Measurements from ENCODE around the gene THSD4. TPM values are rescaled to one million over a fixed set of nuclear protein-coding genes. Genes with fewer than 3 reads are reported as not detected.

Gene THSD4
- total RNA-seq, 1 donor from 2014 or later, result not detected

DNA sequence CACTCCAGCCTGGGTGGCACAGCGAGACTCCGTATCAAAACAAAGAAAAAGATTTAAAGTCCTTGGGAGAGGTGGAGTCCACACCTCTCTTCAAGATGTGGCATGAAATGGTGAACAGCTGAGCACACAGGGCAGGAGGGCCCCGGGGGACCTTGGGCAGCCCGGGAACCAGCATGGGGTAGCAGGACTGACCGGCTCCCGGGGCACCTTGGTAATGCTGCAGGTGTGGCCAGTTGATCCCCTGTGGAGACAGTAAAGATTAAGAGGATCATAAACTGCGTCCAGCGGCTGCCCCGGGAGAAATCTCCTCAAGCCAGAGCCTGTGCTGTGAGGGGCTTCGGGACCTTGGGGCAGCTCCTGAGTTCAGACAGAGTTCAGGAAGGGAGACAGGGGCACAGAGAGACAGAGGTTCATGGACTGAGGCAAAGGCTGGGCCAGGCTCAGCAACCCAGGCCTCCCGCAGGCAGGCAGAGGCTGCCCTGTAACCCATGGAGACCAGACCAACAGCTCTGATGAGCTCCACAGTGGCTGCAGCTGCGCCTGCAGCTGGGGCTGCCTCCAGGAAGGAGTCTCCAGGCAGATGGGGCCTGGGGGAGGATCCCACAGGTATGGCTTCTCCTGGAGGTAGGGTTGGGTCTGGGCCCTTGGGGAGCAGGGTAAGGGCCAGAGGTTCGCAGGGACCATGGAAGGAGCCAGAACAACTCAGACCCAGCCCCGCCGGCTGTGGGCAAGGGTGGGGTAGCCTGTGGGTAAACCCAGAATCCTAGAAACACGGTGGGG is 695.2 kb downstream of the THSD4 start, which contains the start of gene NR2E3:
Gene NR2E3, plus strand, starts transcription at position 299 of the 780 bp plus-strand sequence. Its CDS starts 190 bp downstream, at position 489.
- Mint-ChIP-seq H3K36me3 (ENCODE audit: low read depth) (no peaks in the 10 kb centered on the region), H3K4me3 (ENCODE audit: low read depth) (no peak within 1 kb of the TSS), H3K9me3 (no peaks in the 10 kb centered on the region), H3K4me1 (ENCODE audit: low read depth) (no peaks in the 10 kb centered on the region), H3K27me3 (ENCODE audit: low read depth) (no peaks in the 10 kb centered on the region), H3K27ac (no peak within 1 kb of the TSS)
- intact Hi-C loops (cut with micrococcal nuclease), result no loop called here
- DNase-seq (ENCODE audit: low spot score), result no peak

GRCh38 chr15:71811036-71811736 is 695.9 kb downstream of the THSD4 start:
- H3K4me1 Mint-ChIP-seq (ENCODE audit: low read depth), result no peaks in the 10 kb centered on the region
- no peaks in the 10 kb centered on the region for H3K9me3 Mint-ChIP-seq
- no peak overlapping the region for H3K27ac Mint-ChIP-seq
- intact Hi-C loops (cut with micrococcal nuclease), result no loop called here
- H3K27me3 Mint-ChIP-seq (ENCODE audit: low read depth), result no peaks in the 10 kb centered on the region
- DNase-seq (ENCODE audit: low spot score), result no peak
- no peak overlapping the region for H3K4me3 Mint-ChIP-seq (ENCODE audit: low read depth)
- H3K36me3 Mint-ChIP-seq (ENCODE audit: low read depth), result no peaks in the 10 kb centered on the region

DNA sequence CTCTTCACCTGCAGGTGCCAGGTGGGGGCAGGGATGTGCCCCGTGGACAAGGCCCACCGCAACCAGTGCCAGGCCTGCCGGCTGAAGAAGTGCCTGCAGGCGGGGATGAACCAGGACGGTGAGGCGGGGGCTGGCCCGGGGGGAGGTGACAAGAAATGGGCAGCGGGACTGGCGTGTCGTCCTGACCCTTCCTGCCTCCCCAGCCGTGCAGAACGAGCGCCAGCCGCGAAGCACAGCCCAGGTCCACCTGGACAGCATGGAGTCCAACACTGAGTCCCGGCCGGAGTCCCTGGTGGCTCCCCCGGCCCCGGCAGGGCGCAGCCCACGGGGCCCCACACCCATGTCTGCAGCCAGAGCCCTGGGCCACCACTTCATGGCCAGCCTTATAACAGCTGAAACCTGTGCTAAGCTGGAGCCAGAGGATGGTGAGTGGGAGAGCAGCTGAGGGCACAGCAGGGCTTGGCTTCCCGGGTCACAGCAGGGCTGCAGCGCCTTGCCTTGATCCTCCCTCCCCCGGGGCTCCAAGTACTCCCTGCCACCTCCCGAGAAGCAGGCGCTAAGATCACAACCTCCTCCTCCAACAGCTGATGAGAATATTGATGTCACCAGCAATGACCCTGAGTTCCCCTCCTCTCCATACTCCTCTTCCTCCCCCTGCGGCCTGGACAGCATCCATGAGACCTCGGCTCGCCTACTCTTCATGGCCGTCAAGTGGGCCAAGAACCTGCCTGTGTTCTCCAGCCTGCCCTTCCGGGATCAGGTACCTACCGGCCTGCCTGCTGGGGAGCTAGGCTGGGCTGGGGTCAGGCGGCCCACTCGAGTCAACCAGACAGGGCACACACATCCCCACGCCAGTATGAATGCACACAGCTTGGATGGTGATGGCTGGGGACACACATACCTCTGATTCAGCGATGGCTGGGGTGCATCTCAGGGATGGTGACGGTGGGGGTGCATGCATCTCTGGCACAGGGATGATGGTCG is 696.8 kb downstream of the THSD4 start:
- DNase-seq (ENCODE audit: low spot score), result no peak
- Mint-ChIP-seq H3K27ac (no peak overlapping the region), H3K4me1 (ENCODE audit: low read depth) (no peaks in the 10 kb centered on the region), H3K4me3 (ENCODE audit: low read depth) (no peak overlapping the region), H3K27me3 (ENCODE audit: low read depth) (no peaks in the 10 kb centered on the region), H3K9me3 (no peaks in the 10 kb centered on the region), H3K36me3 (ENCODE audit: low read depth) (no peaks in the 10 kb centered on the region)
- intact Hi-C loops (cut with micrococcal nuclease), result no loop called here

DNA sequence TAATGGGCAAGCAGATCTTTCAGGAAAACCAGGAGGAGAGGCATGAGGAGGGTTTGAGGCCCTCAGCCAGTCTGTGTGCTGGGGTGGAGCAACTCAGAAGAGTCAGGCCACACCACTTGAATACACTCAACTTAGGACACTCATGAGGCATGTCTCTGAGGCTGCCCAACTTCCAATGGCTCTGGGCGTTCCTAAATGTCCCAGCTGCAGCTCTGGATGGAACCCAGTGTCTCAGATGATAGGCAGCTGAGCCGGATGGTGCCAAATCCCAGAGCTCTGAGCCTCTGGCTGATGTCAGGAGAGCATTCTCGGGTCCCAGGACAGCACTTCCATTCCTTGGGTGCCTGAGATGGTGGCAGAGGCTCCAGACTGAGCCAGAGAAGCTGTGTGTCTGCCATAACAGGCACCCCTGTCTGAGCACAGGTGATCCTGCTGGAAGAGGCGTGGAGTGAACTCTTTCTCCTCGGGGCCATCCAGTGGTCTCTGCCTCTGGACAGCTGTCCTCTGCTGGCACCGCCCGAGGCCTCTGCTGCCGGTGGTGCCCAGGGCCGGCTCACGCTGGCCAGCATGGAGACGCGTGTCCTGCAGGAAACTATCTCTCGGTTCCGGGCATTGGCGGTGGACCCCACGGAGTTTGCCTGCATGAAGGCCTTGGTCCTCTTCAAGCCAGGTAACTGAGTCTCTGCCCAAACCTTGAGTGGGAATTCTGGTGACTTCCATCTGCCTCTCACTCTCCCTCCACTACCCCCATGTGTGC is 697.9 kb downstream of the THSD4 start:
- no peak overlapping the region for H3K4me3 Mint-ChIP-seq (ENCODE audit: low read depth)
- no peak overlapping the region for H3K27ac Mint-ChIP-seq
- no peaks in the 10 kb centered on the region for H3K4me1 Mint-ChIP-seq (ENCODE audit: low read depth)
- intact Hi-C loops (cut with micrococcal nuclease), result no loop called here
- no peak for DNase-seq (ENCODE audit: low spot score)
- H3K36me3 Mint-ChIP-seq (ENCODE audit: low read depth), result no peaks in the 10 kb centered on the region
- peaks cover 4% of the 10 kb centered on the region for H3K9me3 Mint-ChIP-seq
- no peaks in the 10 kb centered on the region for H3K27me3 Mint-ChIP-seq (ENCODE audit: low read depth)

GRCh38 chr15:71813723-71814470 is 698.6 kb downstream of the THSD4 start:
- H3K9me3 Mint-ChIP-seq, result peaks cover 8% of the 10 kb centered on the region
- no peaks in the 10 kb centered on the region for H3K4me1 Mint-ChIP-seq (ENCODE audit: low read depth)
- intact Hi-C loops (cut with micrococcal nuclease), result no loop called here
- H3K27ac Mint-ChIP-seq, result no peak overlapping the region
- no peaks in the 10 kb centered on the region for H3K36me3 Mint-ChIP-seq (ENCODE audit: low read depth)
- H3K27me3 Mint-ChIP-seq (ENCODE audit: low read depth), result no peaks in the 10 kb centered on the region
- no peak for DNase-seq (ENCODE audit: low spot score)
- H3K4me3 Mint-ChIP-seq (ENCODE audit: low read depth), result no peak overlapping the region

DNA sequence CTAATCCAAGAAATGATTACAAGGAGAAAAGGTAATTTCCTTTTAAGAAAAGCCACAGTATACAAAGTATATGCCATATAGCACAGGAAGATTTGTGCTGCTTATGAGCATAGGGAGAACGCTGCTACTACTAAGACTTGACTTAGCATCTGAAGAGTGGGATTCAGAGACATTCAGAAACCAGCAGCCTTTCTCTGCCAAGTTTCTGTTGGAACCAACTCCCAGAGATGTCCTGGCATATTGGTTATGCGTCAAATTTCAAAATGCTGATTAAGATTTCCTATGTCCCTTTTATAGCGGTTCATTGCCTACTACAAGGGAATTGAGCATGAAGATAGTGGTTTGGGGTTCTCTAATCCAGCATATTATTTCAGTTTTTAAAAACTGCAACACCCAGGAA is 700.0 kb downstream of the THSD4 start:
- DNase-seq (ENCODE audit: low spot score), result no peak
- Mint-ChIP-seq H3K27me3 (ENCODE audit: low read depth) (no peaks in the 10 kb centered on the region), H3K36me3 (ENCODE audit: low read depth) (no peaks in the 10 kb centered on the region), H3K4me3 (ENCODE audit: low read depth) (no peak overlapping the region), H3K4me1 (ENCODE audit: low read depth) (no peaks in the 10 kb centered on the region), H3K27ac (no peak overlapping the region), H3K9me3 (peaks cover 11% of the 10 kb centered on the region)
- intact Hi-C loops (cut with micrococcal nuclease), result no loop called here

- peaks cover 28% of the 10 kb centered on the region for H3K9me3 Mint-ChIP-seq
- H3K27me3 Mint-ChIP-seq (ENCODE audit: low read depth), result no peaks in the 10 kb centered on the region
- no peak overlapping the region for H3K4me3 Mint-ChIP-seq (ENCODE audit: low read depth)
- no peaks in the 10 kb centered on the region for H3K4me1 Mint-ChIP-seq (ENCODE audit: low read depth)
- H3K36me3 Mint-ChIP-seq (ENCODE audit: low read depth), result peaks cover 4% of the 10 kb centered on the region
- intact Hi-C loops (cut with micrococcal nuclease), result no loop called here
- H3K27ac Mint-ChIP-seq, result no peak overlapping the region
- DNase-seq (ENCODE audit: low spot score), result no peak
Measured at GRCh38 chr15:71817351-71817750, 702.1 kb downstream of the THSD4 start.

DNA sequence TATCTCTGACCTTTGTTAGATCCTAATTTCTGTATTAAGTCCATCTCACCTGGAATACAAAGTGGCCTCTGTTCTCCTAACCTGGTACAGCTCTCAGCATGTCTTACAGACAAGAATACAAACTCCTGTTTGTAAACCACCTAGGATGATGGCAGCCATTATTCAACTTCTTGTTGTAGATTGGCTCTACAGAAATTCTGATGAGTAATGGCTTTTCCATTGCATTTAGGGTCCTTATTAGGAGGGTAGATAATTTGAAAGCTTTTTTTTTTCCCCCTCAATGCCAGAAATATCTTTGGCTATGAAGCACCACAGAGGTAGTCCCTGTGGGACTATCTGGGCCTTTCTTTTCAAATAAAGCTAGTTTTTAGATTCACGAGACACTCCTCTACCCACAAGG is 704.9 kb downstream of the THSD4 start:
- H3K9me3 Mint-ChIP-seq, result peaks cover 36% of the 10 kb centered on the region
- no peak overlapping the region for H3K4me3 Mint-ChIP-seq (ENCODE audit: low read depth)
- DNase-seq (ENCODE audit: low spot score), result no peak
- no peak overlapping the region for H3K27ac Mint-ChIP-seq
- H3K27me3 Mint-ChIP-seq (ENCODE audit: low read depth), result no peaks in the 10 kb centered on the region
- no peaks in the 10 kb centered on the region for H3K4me1 Mint-ChIP-seq (ENCODE audit: low read depth)
- intact Hi-C loops (cut with micrococcal nuclease), result no loop called here
- peaks cover 8% of the 10 kb centered on the region for H3K36me3 Mint-ChIP-seq (ENCODE audit: low read depth)

DNA sequence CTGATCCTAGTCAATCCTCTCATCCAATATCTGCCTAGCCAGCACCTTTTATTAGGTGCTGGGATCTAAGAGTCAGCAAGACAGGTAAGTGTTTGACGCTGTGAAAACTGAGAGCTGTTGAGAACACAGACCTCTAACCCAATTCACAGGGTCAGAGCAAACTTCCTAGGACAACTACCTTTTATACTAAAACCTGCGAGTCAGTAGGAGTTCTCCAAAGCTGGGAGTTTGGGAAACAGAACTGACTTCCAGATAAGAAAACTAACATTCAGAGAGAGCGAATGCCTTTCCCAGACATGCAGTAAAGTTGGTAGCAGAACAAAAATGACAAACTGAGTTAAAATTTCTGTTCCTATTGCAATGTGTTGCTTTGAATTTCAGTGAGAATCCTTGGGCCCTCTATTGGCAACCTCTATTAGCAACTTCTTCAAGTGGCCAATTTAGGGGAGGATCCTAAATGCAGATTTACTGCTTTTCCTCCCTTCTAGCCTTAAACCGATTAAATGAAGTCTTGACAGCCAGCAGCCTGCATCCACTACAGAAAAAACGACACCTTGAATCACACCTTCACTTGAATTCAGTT is 706.4 kb downstream of the THSD4 start:
- Mint-ChIP-seq H3K4me3 (ENCODE audit: low read depth) (no peak overlapping the region), H3K27me3 (ENCODE audit: low read depth) (no peaks in the 10 kb centered on the region), H3K27ac (no peak overlapping the region), H3K36me3 (ENCODE audit: low read depth) (peaks cover 20% of the 10 kb centered on the region), H3K4me1 (ENCODE audit: low read depth) (no peaks in the 10 kb centered on the region), H3K9me3 (peaks cover 36% of the 10 kb centered on the region)
- intact Hi-C loops (cut with micrococcal nuclease), result no loop called here
- DNase-seq (ENCODE audit: low spot score), result no peak

GRCh38 chr15:71822890-71823630 is 707.8 kb downstream of the THSD4 start:
- Mint-ChIP-seq H3K27me3 (ENCODE audit: low read depth) (no peaks in the 10 kb centered on the region), H3K36me3 (ENCODE audit: low read depth) (peaks cover 34% of the 10 kb centered on the region), H3K9me3 (peaks cover 33% of the 10 kb centered on the region), H3K4me3 (ENCODE audit: low read depth) (no peak overlapping the region), H3K4me1 (ENCODE audit: low read depth) (peaks cover under 1% of the 10 kb centered on the region), H3K27ac (no peak overlapping the region)
- intact Hi-C loops (cut with micrococcal nuclease), result no loop called here
- DNase-seq (ENCODE audit: low spot score), result no peak

DNA sequence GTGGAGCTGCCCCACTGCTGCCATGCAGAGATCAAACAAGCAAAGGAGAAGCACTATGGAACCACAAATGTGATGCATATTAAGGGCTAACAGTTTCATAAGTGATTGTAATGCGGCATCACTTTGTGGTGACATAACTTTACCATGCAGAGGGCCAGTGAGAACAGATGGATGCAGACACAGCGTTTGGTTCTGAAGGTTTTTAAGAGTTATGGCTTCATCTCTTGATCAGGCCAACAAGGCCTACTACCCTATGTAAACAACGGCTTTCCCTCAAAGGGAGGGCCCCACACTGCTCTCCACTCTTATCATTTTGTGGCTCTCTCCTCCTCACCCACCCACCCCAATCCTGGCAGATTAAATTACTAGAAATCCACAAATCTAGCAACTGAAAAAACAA is 708.5 kb downstream of the THSD4 start:
- H3K4me1 Mint-ChIP-seq (ENCODE audit: low read depth), result peaks cover 8% of the 10 kb centered on the region
- no peaks in the 10 kb centered on the region for H3K27me3 Mint-ChIP-seq (ENCODE audit: low read depth)
- peaks cover 42% of the 10 kb centered on the region for H3K36me3 Mint-ChIP-seq (ENCODE audit: low read depth)
- no peak overlapping the region for H3K27ac Mint-ChIP-seq
- intact Hi-C loops (cut with micrococcal nuclease), result no loop called here
- no peak for DNase-seq (ENCODE audit: low spot score)
- no peak overlapping the region for H3K4me3 Mint-ChIP-seq (ENCODE audit: low read depth)
- peaks cover 28% of the 10 kb centered on the region for H3K9me3 Mint-ChIP-seq
